Fibroblast of villous mesenchyme (primary cell): ENCODE data around the gene NKAIN4. TPM values are rescaled to one million over a fixed set of nuclear protein-coding genes. Genes with fewer than 3 reads are reported as not detected.

Experiments used
- DNase-seq: peaks from one replicate; pipeline ENCODE4 v3.0.0-alpha.2; 2010; ENCODE audit warnings: low read depth
- H3K4me3 ChIP-seq: 2 replicates; pipeline ENCODE4 v1.5.1; 2011; ENCODE audit warnings: low read depth, mild to moderate bottlenecking, low read length
- total RNA-seq: library from RNA; depleted of rRNA; stranded (reverse); fragments of >200 nt; gene quantifications from 2 replicates; pipeline ENCODE4 v1.2.3, GENCODE V29; 2012
- TF ChIP-seq, protein P1 (sequence below): IDR thresholded peaks from 2 replicates; pipeline ENCODE4 v1.5.1; 2012; ENCODE audit warnings: low read depth, mild to moderate bottlenecking, low read length; ENCODE audit not compliant: insufficient read depth

The NKAIN4 gene
- total RNA-seq, 1 donor: not detected

DNA sequence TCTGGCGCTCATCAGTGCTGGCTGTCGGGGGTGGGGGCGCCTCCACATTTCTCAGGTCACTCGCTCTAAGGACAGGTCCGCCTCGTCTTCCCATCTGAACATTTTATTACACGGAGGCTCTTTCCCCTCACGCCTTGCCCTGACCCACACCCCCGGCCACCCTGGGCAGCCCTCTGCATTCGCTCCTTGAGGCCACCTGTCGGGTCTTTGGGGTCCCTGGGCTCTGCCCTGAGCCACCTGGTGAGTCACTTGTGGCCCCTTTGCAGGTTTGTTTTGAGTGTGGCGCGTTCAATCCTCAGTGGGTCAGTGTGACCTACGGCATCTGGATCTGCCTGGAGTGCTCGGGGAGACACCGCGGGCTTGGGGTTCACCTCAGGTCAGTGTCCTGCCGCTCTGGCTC, 21.6 kb upstream of the NKAIN4 start:
- DNase-seq: no peak
- TF ChIP-seq, protein P1, sequence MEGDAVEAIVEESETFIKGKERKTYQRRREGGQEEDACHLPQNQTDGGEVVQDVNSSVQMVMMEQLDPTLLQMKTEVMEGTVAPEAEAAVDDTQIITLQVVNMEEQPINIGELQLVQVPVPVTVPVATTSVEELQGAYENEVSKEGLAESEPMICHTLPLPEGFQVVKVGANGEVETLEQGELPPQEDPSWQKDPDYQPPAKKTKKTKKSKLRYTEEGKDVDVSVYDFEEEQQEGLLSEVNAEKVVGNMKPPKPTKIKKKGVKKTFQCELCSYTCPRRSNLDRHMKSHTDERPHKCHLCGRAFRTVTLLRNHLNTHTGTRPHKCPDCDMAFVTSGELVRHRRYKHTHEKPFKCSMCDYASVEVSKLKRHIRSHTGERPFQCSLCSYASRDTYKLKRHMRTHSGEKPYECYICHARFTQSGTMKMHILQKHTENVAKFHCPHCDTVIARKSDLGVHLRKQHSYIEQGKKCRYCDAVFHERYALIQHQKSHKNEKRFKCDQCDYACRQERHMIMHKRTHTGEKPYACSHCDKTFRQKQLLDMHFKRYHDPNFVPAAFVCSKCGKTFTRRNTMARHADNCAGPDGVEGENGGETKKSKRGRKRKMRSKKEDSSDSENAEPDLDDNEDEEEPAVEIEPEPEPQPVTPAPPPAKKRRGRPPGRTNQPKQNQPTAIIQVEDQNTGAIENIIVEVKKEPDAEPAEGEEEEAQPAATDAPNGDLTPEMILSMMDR: no peak
- no peak overlapping the region for H3K4me3 ChIP-seq

DNA sequence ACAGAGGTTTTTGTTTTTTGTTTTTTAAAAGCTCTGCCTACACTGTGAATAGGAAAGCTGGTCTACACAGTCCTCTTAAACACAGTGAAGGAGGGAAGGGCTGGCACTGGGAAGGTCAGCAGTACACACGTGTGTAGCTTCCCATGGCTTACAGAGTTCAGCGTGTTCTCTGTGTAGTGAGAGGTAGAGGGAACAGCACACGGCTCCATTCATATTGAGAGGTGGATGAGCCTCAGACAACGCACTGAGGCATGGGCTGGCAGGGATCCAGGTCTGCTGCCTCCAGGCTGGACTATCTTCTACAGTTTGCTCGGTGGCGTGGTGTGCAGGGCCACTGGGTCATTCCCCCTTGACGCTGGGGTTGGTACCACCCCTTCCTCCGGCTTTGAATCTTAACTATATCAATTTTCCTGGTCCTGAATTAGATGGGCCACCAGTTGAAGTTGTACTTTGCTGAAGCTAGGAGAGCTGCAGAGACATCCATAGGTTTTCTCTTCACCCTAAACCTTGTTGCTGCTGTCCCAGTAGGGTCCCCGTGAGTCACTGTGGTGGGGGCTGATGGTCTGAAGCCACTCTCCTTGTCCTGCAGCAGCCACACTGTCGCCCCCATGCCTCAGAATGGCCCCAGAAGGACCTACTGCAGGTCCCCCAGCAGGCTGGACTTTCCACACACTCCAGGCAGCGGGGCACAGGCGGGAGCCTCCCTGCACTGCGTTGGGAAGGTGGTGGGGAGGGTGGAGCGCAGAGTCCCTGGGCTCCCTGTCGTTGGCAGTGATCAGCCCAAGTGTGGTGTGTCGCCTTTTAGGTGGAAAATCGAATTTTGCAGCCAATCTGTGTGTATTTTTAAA, 20.3 kb upstream of the NKAIN4 start:
- DNase-seq: no peak
- H3K4me3 ChIP-seq: peak overlapping the region; percentile 7
- TF ChIP-seq, protein P1: no peak

DNA sequence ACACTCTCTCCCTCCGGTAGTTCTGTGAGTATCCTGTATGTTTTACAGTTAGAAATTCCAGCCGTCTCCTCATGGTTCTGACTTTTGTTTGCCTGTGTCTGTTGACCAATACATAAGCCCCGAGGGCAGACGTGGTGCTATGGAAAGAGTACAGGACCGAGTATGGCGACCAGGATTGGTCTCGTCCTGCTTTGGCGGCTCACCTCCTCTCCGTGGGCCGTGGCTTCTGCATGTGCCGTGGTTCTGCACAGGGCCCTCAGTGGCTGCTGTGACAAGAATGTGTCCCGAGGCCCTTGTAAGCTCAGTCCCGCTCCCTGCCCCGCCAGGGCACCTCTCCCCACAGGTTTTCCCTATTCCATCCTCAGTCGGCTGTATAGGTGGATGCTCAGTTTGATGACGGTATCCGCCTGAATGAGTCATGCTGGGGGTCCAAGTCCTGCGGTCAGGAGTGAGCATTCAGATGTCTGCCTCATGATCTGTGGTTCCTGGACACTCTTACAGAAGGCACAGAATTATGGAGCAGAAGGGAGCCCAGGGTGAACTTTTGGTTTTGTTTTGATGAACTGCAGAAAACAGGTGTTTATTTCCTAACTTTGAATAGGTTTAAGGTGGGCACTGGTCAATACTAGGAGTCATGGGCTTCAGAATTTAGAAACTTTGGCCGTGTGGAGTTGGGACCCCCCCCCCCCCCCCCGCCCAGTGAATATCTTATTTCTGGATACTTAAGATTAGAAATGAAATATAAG, 19.5 kb upstream of the NKAIN4 start:
- H3K4me3 ChIP-seq: peak overlapping the region; percentile 96
- TF ChIP-seq, protein P1: no peak
- peak; percentile 84 for DNase-seq

DNA sequence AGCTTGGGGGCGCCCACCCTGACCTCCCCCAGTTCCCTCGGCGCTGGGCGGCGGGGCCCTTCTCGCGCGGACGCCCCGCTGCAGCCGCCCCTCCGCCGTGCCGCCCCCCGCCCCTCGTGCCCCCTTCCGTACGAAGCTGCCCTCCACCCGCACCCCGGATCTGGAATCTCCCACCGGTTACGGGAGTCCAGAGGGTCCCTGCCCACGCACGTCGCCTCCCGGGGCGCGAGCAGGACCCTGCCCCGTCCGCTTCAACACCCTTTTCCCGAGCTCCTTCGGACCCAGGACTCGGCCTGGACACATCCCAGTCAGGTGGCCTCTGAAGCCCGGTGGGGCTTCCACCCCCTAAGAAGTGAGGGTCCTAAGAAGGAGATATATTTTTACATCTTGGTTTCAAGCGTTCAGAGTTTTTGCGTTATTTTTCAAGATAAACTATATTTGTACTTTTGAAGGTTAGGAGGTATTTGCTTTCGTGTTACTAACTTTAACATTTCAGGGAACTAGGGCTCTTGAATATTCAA, 18.9 kb upstream of the NKAIN4 start:
- no peak for DNase-seq
- peak overlapping the region; percentile 96 for H3K4me3 ChIP-seq
- TF ChIP-seq, protein P1: no peak

DNA sequence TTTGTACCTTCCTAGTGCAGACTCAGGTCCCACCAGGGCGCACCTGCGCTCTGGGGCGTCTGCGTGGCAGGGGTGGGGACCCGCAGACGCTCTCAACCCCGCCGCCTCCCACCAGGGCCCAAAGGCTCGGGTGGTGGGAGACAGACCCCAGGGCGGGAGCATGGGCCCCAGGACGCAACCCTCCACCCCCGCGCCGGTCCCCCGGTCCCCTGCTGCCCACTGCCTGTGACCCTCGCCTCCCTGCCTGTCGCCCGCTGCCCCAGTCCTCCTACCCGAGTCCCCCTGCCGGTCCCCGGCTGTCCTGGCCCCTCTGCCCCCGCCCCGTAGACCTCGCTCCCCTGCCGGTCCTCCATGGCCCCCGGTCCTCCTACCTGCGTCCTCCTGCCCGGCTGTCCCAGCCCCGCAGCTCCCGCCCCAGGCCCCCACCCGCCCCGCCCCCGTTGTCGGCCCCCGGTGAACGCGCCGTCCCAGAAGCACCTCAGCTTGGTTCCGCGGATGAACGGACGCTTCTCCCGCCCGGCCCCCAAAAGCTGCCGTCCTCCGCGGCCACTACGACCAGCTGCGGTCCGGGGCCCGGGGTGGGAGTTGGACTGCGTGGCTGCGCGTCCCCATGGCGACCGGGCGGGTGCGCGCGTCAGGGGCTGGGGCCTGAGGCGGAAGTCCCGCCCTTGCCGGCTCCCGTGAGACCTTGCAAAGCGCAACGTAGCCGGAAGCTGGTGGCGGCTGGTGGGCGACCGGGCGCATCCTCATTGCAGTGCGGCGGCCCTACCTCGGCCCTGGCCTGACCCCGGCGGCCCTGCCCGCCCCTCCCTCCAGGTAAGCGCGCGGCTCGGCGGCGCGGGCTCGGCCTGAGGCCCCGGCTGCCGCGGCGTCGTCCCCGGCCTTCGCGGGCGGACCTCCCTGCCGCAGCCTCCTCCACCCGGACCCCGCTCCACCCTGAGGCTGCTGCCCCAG, 18.1 kb upstream of the NKAIN4 start, which contains the start of gene ARFGAP1:
Gene ARFGAP1, plus strand, starts transcription at position 709 of the 954 bp plus-strand sequence. CDS start 2,768 bp downstream, outside the sequence.
- peak within 1 kb of the TSS; percentile 96 for H3K4me3 ChIP-seq
- DNase-seq: peak; percentile 93
- TF ChIP-seq, protein P1: no peak
